GM23338 (cell line): ENCODE data around the gene ADAMTS17. TPM values are rescaled to one million over a fixed set of nuclear protein-coding genes. Genes with fewer than 3 reads are reported as not detected.

Experiments used
- ATAC-seq: fragments of 200-7000 bp; cut with Tn5 transposase; 3 replicates; pipeline ENCODE4 v1.9.1; 2020
- DNase-seq: peaks from one replicate; pipeline ENCODE4 v3.0.0-alpha.2; 2015; ENCODE audit warnings: low spot score
- H2AFZ ChIP-seq: fragments of 200-600 bp; sonication (generic); 2 replicates; pipeline ENCODE4 v1.8.0; 2016; ENCODE audit warnings: antibody characterized with exemption, mild to moderate bottlenecking, moderate library complexity
- H3F3A ChIP-seq: fragments of 200-600 bp; sonication (generic); replicated peaks from 2 replicates; pipeline ENCODE4 v1.8.0; 2017; ENCODE audit warnings: antibody characterized with exemption, mixed run types, low read depth
- H3K27ac ChIP-seq: fragments of 200-600 bp; sonication (generic); 2 replicates; pipeline ENCODE4 v1.6.1; 2016; ENCODE audit warnings: low read depth
- H3K27me3 ChIP-seq: fragments of 200-600 bp; sonication (generic); 2 replicates; pipeline ENCODE4 v1.8.0; 2016; ENCODE audit warnings: mild to moderate bottlenecking, mixed run types, moderate library complexity; ENCODE audit not compliant: insufficient read depth
- H3K36me3 ChIP-seq: fragments of 200-600 bp; sonication (generic); 2 replicates; pipeline ENCODE4 v1.8.0; 2016; ENCODE audit warnings: mild to moderate bottlenecking; ENCODE audit not compliant: insufficient read depth
- H3K4me1 ChIP-seq: fragments of 200-600 bp; sonication (generic); 2 replicates; pipeline ENCODE4 v1.8.0; 2016; ENCODE audit warnings: mild to moderate bottlenecking, moderate library complexity; ENCODE audit not compliant: insufficient read depth
- H3K4me2 ChIP-seq: fragments of 200-600 bp; sonication (generic); 2 replicates; pipeline ENCODE4 v1.7.1; 2017; ENCODE audit warnings: mixed run types
- H3K4me3 ChIP-seq: fragments of 200-600 bp; sonication (generic); 2 replicates; pipeline ENCODE4 v1.6.1; 2016; ENCODE audit warnings: mixed run types
- H3K79me2 ChIP-seq: fragments of 200-600 bp; sonication (generic); replicated peaks from 2 replicates; pipeline ENCODE4 v1.8.0; 2017; ENCODE audit warnings: mild to moderate bottlenecking; ENCODE audit not compliant: insufficient read depth
- H3K9me2 ChIP-seq: fragments of 200-600 bp; sonication (generic); 2 replicates; pipeline ENCODE4 v1.8.0; 2017; ENCODE audit not compliant: insufficient read depth
- H4K20me1 ChIP-seq: fragments of 200-600 bp; sonication (generic); replicated peaks from 2 replicates; pipeline ENCODE4 v1.8.0; 2017; ENCODE audit warnings: mild to moderate bottlenecking; ENCODE audit not compliant: insufficient read depth
- H3K27ac Mint-ChIP-seq: 2 replicates; pipeline ENCODE4 v1.8.0; 2020; ENCODE audit warnings: inconsistent platforms, mild to moderate bottlenecking, moderate library complexity, mixed read lengths
- H3K27me3 Mint-ChIP-seq: 3 replicates; pipeline ENCODE4 v1.8.0; 2022; ENCODE audit warnings: low read depth, mild to moderate bottlenecking, moderate library complexity, mixed read lengths, inconsistent platforms; ENCODE audit not compliant: insufficient read depth, poor library complexity
- H3K36me3 Mint-ChIP-seq: 3 replicates; pipeline ENCODE4 v1.8.0; 2021; ENCODE audit warnings: low read depth, mild to moderate bottlenecking, inconsistent platforms, moderate library complexity, mixed read lengths
- H3K4me1 Mint-ChIP-seq: 3 replicates; pipeline ENCODE4 v1.8.0; 2020; ENCODE audit warnings: mild to moderate bottlenecking, inconsistent platforms, mixed read lengths
- H3K4me3 Mint-ChIP-seq: 3 replicates; pipeline ENCODE4 v1.8.0; 2021; ENCODE audit warnings: moderate library complexity, mild to moderate bottlenecking, inconsistent platforms, mixed read lengths
- H3K9me3 Mint-ChIP-seq: 3 replicates; pipeline ENCODE4 v1.8.0; 2020; ENCODE audit warnings: moderate library complexity, mild to moderate bottlenecking, inconsistent platforms, mixed read lengths
- CREB1 ChIP-seq: fragments of 250-450 bp; sonication (Bioruptor Pico); IDR thresholded peaks from 2 replicates; pipeline ENCODE4 v1.5.0; 2020; ENCODE audit warnings: low read depth, mild to moderate bottlenecking, moderate library complexity
- ETS1 ChIP-seq: IDR thresholded peaks from 2 replicates; pipeline ENCODE4 v1.6.1; 2016; ENCODE audit warnings: antibody characterized with exemption
- EZH2 ChIP-seq: fragments of 200-600 bp; sonication (generic); IDR thresholded peaks from one replicate; pipeline ENCODE4 v1.8.0; 2017; ENCODE audit warnings: antibody characterized with exemption, mild to moderate bottlenecking, low read depth; ENCODE audit not compliant: unreplicated experiment
- EZH2phosphoT487 ChIP-seq: fragments of 200-600 bp; sonication (generic); IDR thresholded peaks from one replicate; pipeline ENCODE4 v1.8.1; 2018; ENCODE audit warnings: antibody characterized with exemption; ENCODE audit not compliant: unreplicated experiment
- JUNB ChIP-seq: IDR thresholded peaks from one replicate; pipeline ENCODE4 v1.6.1; 2016; ENCODE audit warnings: antibody characterized with exemption; ENCODE audit not compliant: unreplicated experiment
- NANOG ChIP-seq: IDR thresholded peaks from 2 replicates; pipeline ENCODE4 v1.6.1; 2016; ENCODE audit warnings: antibody characterized with exemption, borderline replicate concordance
- POLR2AphosphoS5 ChIP-seq: IDR thresholded peaks from 2 replicates; pipeline ENCODE4 v1.6.1; 2016; ENCODE audit warnings: antibody characterized with exemption, low read depth
- REST ChIP-seq: IDR thresholded peaks from one replicate; pipeline ENCODE4 v1.6.1; 2018; ENCODE audit warnings: antibody characterized with exemption; ENCODE audit not compliant: unreplicated experiment
- STAT1 ChIP-seq: IDR thresholded peaks from one replicate; pipeline ENCODE4 v1.6.1; 2016; ENCODE audit warnings: antibody characterized with exemption; ENCODE audit not compliant: unreplicated experiment
- ZNF114 ChIP-seq: fragments of 250-450 bp; sonication (Bioruptor Pico); IDR thresholded peaks from 2 replicates; pipeline ENCODE4 v1.5.0; 2020; ENCODE audit warnings: mild to moderate bottlenecking, moderate library complexity
- ZNF331 ChIP-seq: fragments of 250-450 bp; sonication (Bioruptor Pico); IDR thresholded peaks from 2 replicates; pipeline ENCODE4 v1.5.0; 2020; ENCODE audit warnings: low read depth, mild to moderate bottlenecking, moderate library complexity
- polyA plus RNA-seq: library from polyadenylated mRNA; unstranded; fragments of >200 nt; fragmentation: Nextera tagmentation; extraction: Ambion mirVana; gene quantifications from 2 replicates; pipeline ENCODE4 v1.2.1, GENCODE V29; 2016
- total RNA-seq: library from RNA; depleted of rRNA; stranded (reverse); fragments of >200 nt; shearing (Covaris generic); gene quantifications from 2 replicates; pipeline ENCODE4 v1.2.3, GENCODE V29; 2014
- TF ChIP-seq, protein P1 (sequence below), 2 experiments: fragments of 200-600 bp in 1 of 2; sonication (generic) in 1 of 2; conservative IDR thresholded peaks; 2 replicates each; pipeline versions ENCODE4 v1.5.1 to v1.6.1; 2016 to 2017; ENCODE audit warnings: antibody characterized with exemption in 2 of 2, low read depth in 2 of 2, mild to moderate bottlenecking in 2 of 2, moderate library complexity in 1 of 2
- TF ChIP-seq, protein P2 (sequence below): fragments of 250-450 bp; sonication (Bioruptor Pico); IDR thresholded peaks from 2 replicates; pipeline ENCODE4 v1.5.0; 2020; ENCODE audit warnings: mild to moderate bottlenecking, moderate library complexity

Gene ADAMTS17
- total and polyA plus RNA-seq, 2 experiments from 2014 or later: 0.60 to 3.8 TPM

DNA sequence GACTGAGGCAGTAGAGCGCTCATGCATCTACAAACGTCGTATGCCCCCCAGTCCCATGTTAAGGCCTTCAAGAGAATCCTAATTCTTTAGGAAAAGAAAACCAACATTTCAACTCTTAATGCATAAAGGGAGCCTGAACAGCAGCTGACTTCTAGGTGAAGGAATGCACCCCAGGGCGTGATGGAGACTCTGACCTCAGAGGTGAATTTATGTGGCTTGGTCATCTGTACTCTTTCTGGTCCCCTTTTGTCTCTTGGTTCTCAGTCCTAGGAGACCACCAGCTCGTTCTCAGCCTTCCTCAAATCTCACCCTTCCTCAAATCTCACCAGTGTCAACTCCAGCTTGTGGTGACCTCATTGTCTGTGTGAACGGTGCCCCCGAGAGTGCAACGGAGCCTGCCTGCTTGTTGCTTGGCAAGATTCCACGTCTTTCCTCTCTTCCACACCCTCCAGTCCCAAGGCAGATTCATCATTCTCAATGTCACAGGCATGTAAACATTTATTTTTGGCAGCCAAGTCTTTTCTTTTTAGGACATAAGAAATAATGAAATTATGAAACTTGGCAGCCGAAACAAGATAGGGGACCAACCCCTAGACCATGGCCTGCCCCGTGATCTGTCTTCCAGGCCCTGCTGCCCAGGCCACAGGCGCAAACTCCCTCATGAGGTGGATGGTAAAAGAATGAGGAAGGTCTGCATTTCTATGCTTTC lies 166.2 kb downstream of the ADAMTS17 start:
- Histone ChIP-seq H3K4me2 (no peak overlapping the region), H3K27ac (no peak overlapping the region), H3K4me1 (no peaks in the 10 kb centered on the region), H3K4me3 (no peak overlapping the region), H4K20me1 (no peaks in the 10 kb centered on the region), H3K36me3 (peaks cover 16% of the 10 kb centered on the region; the same call in 1 of the 2 replicates), H3K9me2 (peaks cover 12% of the 10 kb centered on the region), H3F3A (no peaks in the 10 kb centered on the region), H3K27me3 (no peaks in the 10 kb centered on the region), H3K79me2 (no peaks in the 10 kb centered on the region), H2AFZ (no peak overlapping the region)
- Mint-ChIP-seq H3K27me3 (no peaks in the 10 kb centered on the region), H3K4me1 (peaks cover 5% of the 10 kb centered on the region), H3K27ac (no peak overlapping the region), H3K36me3 (no peaks in the 10 kb centered on the region; the same call in 2 of the 3 replicates), H3K9me3 (peaks cover 2% of the 10 kb centered on the region; the same call in 2 of the 3 replicates), H3K4me3 (no peak overlapping the region)
- no peak for ATAC-seq
- no peak for DNase-seq
- TF ChIP-seq EZH2phosphoT487 (no peak), POLR2AphosphoS5 (no peak), STAT1 (no peak), CREB1 (CRISPR knock-in tag) (no peak), ZNF331 (CRISPR knock-in tag) (no peak), ETS1 (no peak), REST (no peak), ZNF114 (no peak), EZH2 (no peak), NANOG (no peak), JUNB (no peak)
- TF ChIP-seq, protein P1, sequence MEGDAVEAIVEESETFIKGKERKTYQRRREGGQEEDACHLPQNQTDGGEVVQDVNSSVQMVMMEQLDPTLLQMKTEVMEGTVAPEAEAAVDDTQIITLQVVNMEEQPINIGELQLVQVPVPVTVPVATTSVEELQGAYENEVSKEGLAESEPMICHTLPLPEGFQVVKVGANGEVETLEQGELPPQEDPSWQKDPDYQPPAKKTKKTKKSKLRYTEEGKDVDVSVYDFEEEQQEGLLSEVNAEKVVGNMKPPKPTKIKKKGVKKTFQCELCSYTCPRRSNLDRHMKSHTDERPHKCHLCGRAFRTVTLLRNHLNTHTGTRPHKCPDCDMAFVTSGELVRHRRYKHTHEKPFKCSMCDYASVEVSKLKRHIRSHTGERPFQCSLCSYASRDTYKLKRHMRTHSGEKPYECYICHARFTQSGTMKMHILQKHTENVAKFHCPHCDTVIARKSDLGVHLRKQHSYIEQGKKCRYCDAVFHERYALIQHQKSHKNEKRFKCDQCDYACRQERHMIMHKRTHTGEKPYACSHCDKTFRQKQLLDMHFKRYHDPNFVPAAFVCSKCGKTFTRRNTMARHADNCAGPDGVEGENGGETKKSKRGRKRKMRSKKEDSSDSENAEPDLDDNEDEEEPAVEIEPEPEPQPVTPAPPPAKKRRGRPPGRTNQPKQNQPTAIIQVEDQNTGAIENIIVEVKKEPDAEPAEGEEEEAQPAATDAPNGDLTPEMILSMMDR (conservative IDR thresholded peaks at IDR 0.05; ENCODE audit: low read depth in 2 of 2): no peak
- TF ChIP-seq, protein P2, sequence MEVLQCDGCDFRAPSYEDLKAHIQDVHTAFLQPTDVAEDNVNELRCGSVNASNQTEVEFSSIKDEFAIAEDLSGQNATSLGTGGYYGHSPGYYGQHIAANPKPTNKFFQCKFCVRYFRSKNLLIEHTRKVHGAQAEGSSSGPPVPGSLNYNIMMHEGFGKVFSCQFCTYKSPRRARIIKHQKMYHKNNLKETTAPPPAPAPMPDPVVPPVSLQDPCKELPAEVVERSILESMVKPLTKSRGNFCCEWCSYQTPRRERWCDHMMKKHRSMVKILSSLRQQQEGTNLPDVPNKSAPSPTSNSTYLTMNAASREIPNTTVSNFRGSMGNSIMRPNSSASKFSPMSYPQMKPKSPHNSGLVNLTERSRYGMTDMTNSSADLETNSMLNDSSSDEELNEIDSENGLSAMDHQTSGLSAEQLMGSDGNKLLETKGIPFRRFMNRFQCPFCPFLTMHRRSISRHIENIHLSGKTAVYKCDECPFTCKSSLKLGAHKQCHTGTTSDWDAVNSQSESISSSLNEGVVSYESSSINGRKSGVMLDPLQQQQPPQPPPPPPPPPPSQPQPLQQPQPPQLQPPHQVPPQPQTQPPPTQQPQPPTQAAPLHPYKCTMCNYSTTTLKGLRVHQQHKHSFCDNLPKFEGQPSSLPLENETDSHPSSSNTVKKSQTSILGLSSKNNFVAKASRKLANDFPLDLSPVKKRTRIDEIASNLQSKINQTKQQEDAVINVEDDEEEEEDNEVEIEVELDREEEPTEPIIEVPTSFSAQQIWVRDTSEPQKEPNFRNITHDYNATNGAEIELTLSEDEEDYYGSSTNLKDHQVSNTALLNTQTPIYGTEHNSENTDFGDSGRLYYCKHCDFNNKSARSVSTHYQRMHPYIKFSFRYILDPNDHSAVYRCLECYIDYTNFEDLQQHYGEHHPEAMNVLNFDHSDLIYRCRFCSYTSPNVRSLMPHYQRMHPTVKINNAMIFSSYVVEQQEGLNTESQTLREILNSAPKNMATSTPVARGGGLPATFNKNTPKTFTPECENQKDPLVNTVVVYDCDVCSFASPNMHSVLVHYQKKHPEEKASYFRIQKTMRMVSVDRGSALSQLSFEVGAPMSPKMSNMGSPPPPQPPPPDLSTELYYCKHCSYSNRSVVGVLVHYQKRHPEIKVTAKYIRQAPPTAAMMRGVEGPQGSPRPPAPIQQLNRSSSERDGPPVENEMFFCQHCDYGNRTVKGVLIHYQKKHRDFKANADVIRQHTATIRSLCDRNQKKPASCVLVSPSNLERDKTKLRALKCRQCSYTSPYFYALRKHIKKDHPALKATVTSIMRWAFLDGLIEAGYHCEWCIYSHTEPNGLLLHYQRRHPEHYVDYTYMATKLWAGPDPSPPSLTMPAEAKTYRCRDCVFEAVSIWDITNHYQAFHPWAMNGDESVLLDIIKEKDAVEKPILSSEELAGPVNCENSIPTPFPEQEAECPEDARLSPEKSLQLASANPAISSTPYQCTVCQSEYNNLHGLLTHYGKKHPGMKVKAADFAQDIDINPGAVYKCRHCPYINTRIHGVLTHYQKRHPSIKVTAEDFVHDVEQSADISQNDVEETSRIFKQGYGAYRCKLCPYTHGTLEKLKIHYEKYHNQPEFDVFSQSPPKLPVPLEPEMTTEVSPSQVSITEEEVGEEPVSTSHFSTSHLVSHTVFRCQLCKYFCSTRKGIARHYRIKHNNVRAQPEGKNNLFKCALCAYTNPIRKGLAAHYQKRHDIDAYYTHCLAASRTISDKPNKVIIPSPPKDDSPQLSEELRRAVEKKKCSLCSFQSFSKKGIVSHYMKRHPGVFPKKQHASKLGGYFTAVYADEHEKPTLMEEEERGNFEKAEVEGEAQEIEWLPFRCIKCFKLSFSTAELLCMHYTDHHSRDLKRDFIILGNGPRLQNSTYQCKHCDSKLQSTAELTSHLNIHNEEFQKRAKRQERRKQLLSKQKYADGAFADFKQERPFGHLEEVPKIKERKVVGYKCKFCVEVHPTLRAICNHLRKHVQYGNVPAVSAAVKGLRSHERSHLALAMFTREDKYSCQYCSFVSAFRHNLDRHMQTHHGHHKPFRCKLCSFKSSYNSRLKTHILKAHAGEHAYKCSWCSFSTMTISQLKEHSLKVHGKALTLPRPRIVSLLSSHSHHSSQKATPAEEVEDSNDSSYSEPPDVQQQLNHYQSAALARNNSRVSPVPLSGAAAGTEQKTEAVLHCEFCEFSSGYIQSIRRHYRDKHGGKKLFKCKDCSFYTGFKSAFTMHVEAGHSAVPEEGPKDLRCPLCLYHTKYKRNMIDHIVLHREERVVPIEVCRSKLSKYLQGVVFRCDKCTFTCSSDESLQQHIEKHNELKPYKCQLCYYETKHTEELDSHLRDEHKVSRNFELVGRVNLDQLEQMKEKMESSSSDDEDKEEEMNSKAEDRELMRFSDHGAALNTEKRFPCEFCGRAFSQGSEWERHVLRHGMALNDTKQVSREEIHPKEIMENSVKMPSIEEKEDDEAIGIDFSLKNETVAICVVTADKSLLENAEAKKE (CRISPR knock-in tag): no peak
